NT2/D1 (cell line): ENCODE data around the gene ALPI.

ENCODE experiments used
- YY1 ChIP-seq: IDR thresholded peaks from 2 replicates; pipeline ENCODE4 v1.6.1; 2011; ENCODE audit not compliant: insufficient read length, insufficient read depth
- ZNF274 ChIP-seq: IDR thresholded peaks from 2 replicates; pipeline ENCODE4 v1.6.1; 2011; ENCODE audit warnings: mild to moderate bottlenecking, low read depth, low read length

DNA sequence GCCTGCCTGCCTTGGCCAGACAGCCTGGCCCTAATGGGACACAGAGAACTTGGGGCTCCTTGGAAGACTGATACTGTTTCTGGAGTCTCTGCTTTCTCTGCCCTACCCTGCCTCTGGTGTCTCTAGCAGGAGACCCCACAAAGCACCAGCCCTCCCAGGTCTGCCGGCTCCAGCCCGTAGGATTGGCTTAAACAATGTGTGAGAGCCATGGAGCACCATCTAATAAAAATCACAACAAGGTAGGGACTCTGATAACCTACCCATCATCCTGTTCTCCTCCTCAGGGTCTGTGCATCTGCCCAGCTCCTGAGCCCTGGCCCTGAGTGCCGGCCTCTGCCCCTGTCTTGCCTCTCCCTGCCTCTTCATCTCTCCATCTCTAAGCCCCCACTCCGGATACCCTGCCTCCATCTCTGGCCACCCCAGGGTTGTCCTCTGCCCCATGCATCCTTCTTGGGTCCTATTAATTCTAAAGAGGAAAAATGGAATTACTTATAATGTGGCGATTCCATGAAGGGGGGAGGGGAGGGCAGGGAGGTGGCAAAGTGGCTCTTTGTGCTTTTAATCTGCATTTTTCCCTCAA is 32.9 kb downstream of the ALPI start:
- no peak for TF ChIP-seq YY1
- no peak for TF ChIP-seq ZNF274
